Glutamatergic neuron (in vitro differentiated cells): ENCODE data around the gene CAP2. TPM values are rescaled to one million over a fixed set of nuclear protein-coding genes. Genes with fewer than 3 reads are reported as not detected.

ENCODE experiments used
- DNase-seq: peaks from one replicate; pipeline ENCODE4 v3.0.0; 2022
- H3K27ac Mint-ChIP-seq: one replicate; pipeline ENCODE4 v1.8.0; 2020; ENCODE audit warnings: mild to moderate bottlenecking, mixed read lengths, inconsistent platforms; ENCODE audit not compliant: unreplicated experiment
- H3K27me3 Mint-ChIP-seq: one replicate; pipeline ENCODE4 v1.8.0; 2020; ENCODE audit warnings: mild to moderate bottlenecking, moderate library complexity, mixed read lengths, inconsistent platforms; ENCODE audit not compliant: unreplicated experiment
- H3K36me3 Mint-ChIP-seq: one replicate; pipeline ENCODE4 v1.8.0; 2020; ENCODE audit warnings: mild to moderate bottlenecking, mixed read lengths, inconsistent platforms; ENCODE audit not compliant: unreplicated experiment
- H3K4me1 Mint-ChIP-seq: one replicate; pipeline ENCODE4 v1.8.0; 2020; ENCODE audit warnings: mild to moderate bottlenecking, low read depth, mixed read lengths, inconsistent platforms; ENCODE audit not compliant: unreplicated experiment
- H3K4me3 Mint-ChIP-seq: one replicate; pipeline ENCODE4 v1.8.0; 2020; ENCODE audit warnings: mild to moderate bottlenecking, mixed read lengths, inconsistent platforms; ENCODE audit not compliant: unreplicated experiment
- H3K9me3 Mint-ChIP-seq: one replicate; pipeline ENCODE4 v1.8.0; 2020; ENCODE audit warnings: mild to moderate bottlenecking, moderate library complexity, mixed read lengths, inconsistent platforms; ENCODE audit not compliant: unreplicated experiment
- CTCF ChIP-seq: fragments of 200-600 bp; sonication (generic); IDR thresholded peaks from one replicate; pipeline ENCODE4 v1.5.0; 2021; ENCODE audit not compliant: partially characterized antibody, unreplicated experiment
- total RNA-seq: library from RNA; stranded (reverse); fragmentation: NEBNext Ultra II Directional; extraction: Animal tissue kit (Norgen Biotek cat#: 25700); gene quantifications from one replicate; pipeline ENCODE4 v1.2.1, GENCODE V29; 2021; ENCODE audit not compliant: unreplicated experiment

Gene CAP2
- total RNA-seq, 1 donor from 2014 or later = 24.4 TPM

GRCh38 chr6:17361013-17361412 is 32.4 kb upstream of the CAP2 start:
- no peaks in the 10 kb centered on the region for H3K36me3 Mint-ChIP-seq
- no peaks in the 10 kb centered on the region for H3K4me1 Mint-ChIP-seq
- TF ChIP-seq CTCF = no peak
- no peak overlapping the region for H3K4me3 Mint-ChIP-seq
- no peak overlapping the region for H3K27ac Mint-ChIP-seq
- no peaks in the 10 kb centered on the region for H3K27me3 Mint-ChIP-seq
- DNase-seq = no peak
- no peaks in the 10 kb centered on the region for H3K9me3 Mint-ChIP-seq

GRCh38 chr6:17365961-17366360 is 27.4 kb upstream of the CAP2 start:
- no peak for DNase-seq
- Mint-ChIP-seq H3K27ac (no peak overlapping the region), H3K36me3 (no peaks in the 10 kb centered on the region), H3K4me3 (no peak overlapping the region), H3K9me3 (no peaks in the 10 kb centered on the region), H3K27me3 (no peaks in the 10 kb centered on the region), H3K4me1 (no peaks in the 10 kb centered on the region)
- no peak for TF ChIP-seq CTCF

GRCh38 chr6:17367868-17368267 is 25.5 kb upstream of the CAP2 start:
- Mint-ChIP-seq H3K9me3 (no peaks in the 10 kb centered on the region), H3K27me3 (no peaks in the 10 kb centered on the region), H3K4me3 (no peak overlapping the region), H3K4me1 (no peaks in the 10 kb centered on the region), H3K36me3 (no peaks in the 10 kb centered on the region), H3K27ac (no peak overlapping the region)
- no peak for DNase-seq
- TF ChIP-seq CTCF = no peak

- Mint-ChIP-seq H3K9me3 (no peaks in the 10 kb centered on the region), H3K27ac (no peak overlapping the region), H3K4me3 (no peak overlapping the region), H3K36me3 (no peaks in the 10 kb centered on the region), H3K4me1 (peaks cover 5% of the 10 kb centered on the region), H3K27me3 (peaks cover 3% of the 10 kb centered on the region)
- no peak for DNase-seq
- TF ChIP-seq CTCF = no peak
Observed at GRCh38 chr6:17381424-17382147, 11.8 kb upstream of the CAP2 start.

GRCh38 chr6:17385660-17386059 is 7.7 kb upstream of the CAP2 start:
- Mint-ChIP-seq H3K36me3 (no peaks in the 10 kb centered on the region), H3K9me3 (no peaks in the 10 kb centered on the region), H3K27ac (no peak overlapping the region), H3K27me3 (no peaks in the 10 kb centered on the region), H3K4me1 (peaks cover 5% of the 10 kb centered on the region), H3K4me3 (no peak overlapping the region)
- DNase-seq = no peak
- no peak for TF ChIP-seq CTCF
